Lung microvascular endothelial cell (primary cell): ENCODE results near the gene CERS6. TPM values are rescaled to one million over a fixed set of nuclear protein-coding genes. Genes with fewer than 3 reads are reported as not detected.

Experiments
- DNase-seq, 2 donors: peaks; one replicate each; pipeline versions ENCODE4 v3.0.0 to v3.0.0-alpha.2; 2010; ENCODE audit warnings: low read depth in 2 of 2
- total RNA-seq: library from RNA; depleted of rRNA; stranded (reverse); fragments of >200 nt; gene quantifications from 2 replicates; pipeline ENCODE4 v1.2.1, GENCODE V29; 2014

The CERS6 gene
- total RNA-seq, 1 donor from 2014 or later: 44.6 TPM

GRCh38 chr2:168727904-168728470, 271.9 kb downstream of the CERS6 start:
- DNase-seq: no peak

- no peak for DNase-seq
Measured at GRCh38 chr2:168729455-168729854, 273.4 kb downstream of the CERS6 start.

GRCh38 chr2:168730344-168730743, 274.3 kb downstream of the CERS6 start:
- DNase-seq: no peak

GRCh38 chr2:168731002-168731401, 274.9 kb downstream of the CERS6 start:
- DNase-seq: no peak

GRCh38 chr2:168731616-168732015, 275.5 kb downstream of the CERS6 start:
- no peak for DNase-seq

- no peak for DNase-seq
Measured at GRCh38 chr2:168732100-168732499, 276.0 kb downstream of the CERS6 start.

GRCh38 chr2:168732506-168732905, 276.4 kb downstream of the CERS6 start:
- no peak for DNase-seq

GRCh38 chr2:168734199-168734760, 278.2 kb downstream of the CERS6 start:
- no peak for DNase-seq

- no peak for DNase-seq
Measured at GRCh38 chr2:168736649-168737445, 280.8 kb downstream of the CERS6 start.

GRCh38 chr2:168738062-168738461, 282.0 kb downstream of the CERS6 start:
- peak; percentile 35 to 79 for DNase-seq

- no peak for DNase-seq
Measured at GRCh38 chr2:168740360-168740759, 284.3 kb downstream of the CERS6 start.

GRCh38 chr2:168740788-168741187, 284.7 kb downstream of the CERS6 start:
- DNase-seq: no peak

GRCh38 chr2:168742258-168742932, 286.3 kb downstream of the CERS6 start:
- DNase-seq: no peak

GRCh38 chr2:168744844-168745243, 288.8 kb downstream of the CERS6 start:
- DNase-seq: no peak

- no peak for DNase-seq
Measured at GRCh38 chr2:168748461-168748860, 292.4 kb downstream of the CERS6 start.

GRCh38 chr2:168749297-168749696, 293.2 kb downstream of the CERS6 start:
- DNase-seq: no peak

- no peak for DNase-seq
Measured at GRCh38 chr2:168751104-168751740, 295.1 kb downstream of the CERS6 start.

- DNase-seq: no peak
Measured at GRCh38 chr2:168752361-168752760, 296.3 kb downstream of the CERS6 start.

- DNase-seq: no peak
Measured at GRCh38 chr2:168753765-168754329, 297.8 kb downstream of the CERS6 start.

GRCh38 chr2:168757223-168757622, 301.2 kb downstream of the CERS6 start:
- DNase-seq: peak; percentile 3 to 84
